ENCODE measurements around the gene SPCS3. TPM values are rescaled to one million over a fixed set of nuclear protein-coding genes. Genes with fewer than 3 reads are reported as not detected.

The SPCS3 gene
- total and polyA plus RNA-seq, 8 donors = 79.7 to 203 (median 89.0) TPM

GRCh38 chr4:176335421-176335820 lies 15.7 kb downstream of the SPCS3 start:
- Histone ChIP-seq H3K27ac (no peak overlapping the region), H3K4me3 (no peak overlapping the region), H3K9me3 (no peaks in the 10 kb centered on the region), H3K36me3 (peaks cover 0 to 11% of the 10 kb centered on the region in 2 donors), H3K27me3 (no peaks in the 10 kb centered on the region), H3K4me1 (no peaks in the 10 kb centered on the region)
- ATAC-seq = no peak
- intact Hi-C loops (cut with DNase I) = no loop called here
- TF ChIP-seq, protein P1, sequence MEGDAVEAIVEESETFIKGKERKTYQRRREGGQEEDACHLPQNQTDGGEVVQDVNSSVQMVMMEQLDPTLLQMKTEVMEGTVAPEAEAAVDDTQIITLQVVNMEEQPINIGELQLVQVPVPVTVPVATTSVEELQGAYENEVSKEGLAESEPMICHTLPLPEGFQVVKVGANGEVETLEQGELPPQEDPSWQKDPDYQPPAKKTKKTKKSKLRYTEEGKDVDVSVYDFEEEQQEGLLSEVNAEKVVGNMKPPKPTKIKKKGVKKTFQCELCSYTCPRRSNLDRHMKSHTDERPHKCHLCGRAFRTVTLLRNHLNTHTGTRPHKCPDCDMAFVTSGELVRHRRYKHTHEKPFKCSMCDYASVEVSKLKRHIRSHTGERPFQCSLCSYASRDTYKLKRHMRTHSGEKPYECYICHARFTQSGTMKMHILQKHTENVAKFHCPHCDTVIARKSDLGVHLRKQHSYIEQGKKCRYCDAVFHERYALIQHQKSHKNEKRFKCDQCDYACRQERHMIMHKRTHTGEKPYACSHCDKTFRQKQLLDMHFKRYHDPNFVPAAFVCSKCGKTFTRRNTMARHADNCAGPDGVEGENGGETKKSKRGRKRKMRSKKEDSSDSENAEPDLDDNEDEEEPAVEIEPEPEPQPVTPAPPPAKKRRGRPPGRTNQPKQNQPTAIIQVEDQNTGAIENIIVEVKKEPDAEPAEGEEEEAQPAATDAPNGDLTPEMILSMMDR (IDR thresholded peaks at IDR 0.05) = no peak
- DNase-seq = no peak

- H3K27me3 ChIP-seq = no peaks in the 10 kb centered on the region
- DNase-seq (no peak), ATAC-seq (peak; percentile 23)
- TF ChIP-seq, protein P1 (IDR thresholded peaks at IDR 0.05) = no peak
- H3K36me3 ChIP-seq = no peaks in the 10 kb centered on the region
- H3K27ac ChIP-seq = no peak overlapping the region
- H3K9me3 ChIP-seq = peaks cover 0 to 24% of the 10 kb centered on the region in 2 donors
- H3K4me1 ChIP-seq = peaks cover 0 to 8% of the 10 kb centered on the region in 2 donors
- intact Hi-C loops (cut with DNase I) = loop anchor here in 1 of 2 donors (10.0 kb wide), 2 partner anchors 185 to 305 kb away; no protein-coding TSS in a partner anchor
- no peak overlapping the region for H3K4me3 ChIP-seq
Observed at GRCh38 chr4:176339936-176340761, 20.4 kb downstream of the SPCS3 start.

- peak in 3 of 4 donors; percentile 28 to 63 (median 57) for DNase-seq
- Histone ChIP-seq H3K4me3 (no peak overlapping the region), H3K27me3 (no peaks in the 10 kb centered on the region), H3K27ac (no peak overlapping the region), H3K4me1 (peaks cover 0 to 8% of the 10 kb centered on the region in 2 donors), H3K36me3 (no peaks in the 10 kb centered on the region), H3K9me3 (peaks cover 0 to 26% of the 10 kb centered on the region in 2 donors)
- intact Hi-C loops (cut with DNase I) = loop anchor here in 1 of 2 donors (10.0 kb wide), 2 partner anchors 186 to 306 kb away; no protein-coding TSS in a partner anchor
- ATAC-seq = peak; percentile 90
- TF ChIP-seq, protein P1 (IDR thresholded peaks at IDR 0.05) = peak; percentile 26 to 45
Observed at GRCh38 chr4:176340871-176341685, 21.3 kb downstream of the SPCS3 start.

DNA sequence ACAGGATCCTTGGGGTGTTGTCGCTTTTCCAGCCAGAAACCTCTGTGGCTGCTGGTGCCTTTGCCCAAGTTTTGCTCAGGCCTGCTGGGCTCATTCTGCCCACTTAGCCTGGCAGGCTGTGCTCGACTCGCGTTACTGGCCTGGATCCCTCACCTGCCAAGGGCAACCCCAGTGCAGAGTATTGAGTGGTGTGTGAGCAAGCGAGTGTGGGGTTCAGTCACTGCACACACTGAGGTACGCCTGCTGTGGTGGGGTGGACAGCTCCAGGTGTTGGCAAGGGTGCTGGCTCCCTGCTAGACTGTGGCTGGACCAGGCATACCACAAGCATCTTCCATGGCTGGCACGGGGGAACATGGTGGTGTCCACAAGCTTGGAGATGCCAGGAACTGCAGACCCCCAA lies 22.6 kb downstream of the SPCS3 start:
- no peak overlapping the region for H3K4me3 ChIP-seq
- H3K4me1 ChIP-seq = peaks cover 0 to 8% of the 10 kb centered on the region in 2 donors
- H3K27ac ChIP-seq = no peak overlapping the region
- TF ChIP-seq, protein P1 (IDR thresholded peaks at IDR 0.05) = no peak
- DNase-seq (peak in 1 of 4 donors; percentile 53), ATAC-seq (no peak)
- intact Hi-C loops (cut with DNase I) = loop anchor here in 1 of 2 donors (10.0 kb wide), 2 partner anchors 188 to 308 kb away; no protein-coding TSS in a partner anchor
- no peaks in the 10 kb centered on the region for H3K36me3 ChIP-seq
- no peaks in the 10 kb centered on the region for H3K27me3 ChIP-seq
- peaks cover 0 to 26% of the 10 kb centered on the region in 2 donors for H3K9me3 ChIP-seq
